Muscle layer of duodenum (tissue), 2 donors: Measurements from ENCODE around the gene SORCS2.

ENCODE experiments used
- H3K27ac ChIP-seq: one replicate; pipeline ENCODE4 v1.7.0; 2013; ENCODE audit warnings: mild to moderate bottlenecking, low read length
- H3K27me3 ChIP-seq: one replicate; pipeline ENCODE4 v1.7.0; 2013; ENCODE audit warnings: low read depth, mild to moderate bottlenecking, control low read depth, low read length
- H3K36me3 ChIP-seq, 2 donors: one replicate each; pipeline ENCODE4 v1.7.0; 2013; ENCODE audit warnings: low read length in 2 of 2, control low read depth in 1 of 2, mild to moderate bottlenecking in 1 of 2; ENCODE audit not compliant: insufficient read depth in 2 of 2, control insufficient read depth in 1 of 2
- H3K4me1 ChIP-seq, 2 donors: one replicate each; pipeline ENCODE4 v1.7.0; 2013; ENCODE audit warnings: low read length in 2 of 2, mild to moderate bottlenecking in 2 of 2, control low read depth in 1 of 2, moderate library complexity in 1 of 2; ENCODE audit not compliant: insufficient read depth in 2 of 2, control insufficient read depth in 1 of 2
- H3K4me3 ChIP-seq, 2 donors: one replicate each; pipeline ENCODE4 v1.7.0; 2013; ENCODE audit warnings: low read length in 2 of 2, low read depth in 1 of 2, mild to moderate bottlenecking in 1 of 2
- H3K9me3 ChIP-seq, 2 donors: one replicate each; pipeline ENCODE4 v1.7.0; 2013; ENCODE audit warnings: low read length in 2 of 2, control low read depth in 1 of 2, mild to moderate bottlenecking in 1 of 2; ENCODE audit not compliant: control insufficient read depth in 1 of 2
- donor health status: healthy.

The SORCS2 gene

DNA sequence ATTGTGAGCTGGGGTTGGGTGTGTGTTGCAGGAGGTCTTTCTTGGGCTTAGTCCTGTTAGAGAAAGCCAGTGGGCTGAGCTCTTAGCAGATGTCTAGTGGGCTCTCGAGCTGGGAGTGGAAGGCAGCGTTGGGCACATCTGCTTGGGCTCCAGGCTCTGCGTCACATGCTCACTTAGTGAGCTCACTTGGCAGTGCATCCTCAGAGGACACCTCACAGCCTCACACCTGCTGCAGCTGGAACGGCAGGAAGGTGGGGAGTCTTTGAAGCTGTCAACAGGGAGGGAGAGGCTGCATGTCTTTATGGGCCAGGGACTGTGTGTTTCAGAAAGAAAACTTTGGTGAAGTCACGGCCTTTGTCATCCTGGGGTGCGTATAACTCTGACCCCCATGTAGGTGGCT, 160.1 kb downstream of the SORCS2 start:
- Histone ChIP-seq H3K4me3 (no peak overlapping the region), H3K27ac (no peak overlapping the region), H3K36me3 (no peaks in the 10 kb centered on the region), H3K9me3 (no peaks in the 10 kb centered on the region), H3K27me3 (no peaks in the 10 kb centered on the region), H3K4me1 (no peaks in the 10 kb centered on the region)

DNA sequence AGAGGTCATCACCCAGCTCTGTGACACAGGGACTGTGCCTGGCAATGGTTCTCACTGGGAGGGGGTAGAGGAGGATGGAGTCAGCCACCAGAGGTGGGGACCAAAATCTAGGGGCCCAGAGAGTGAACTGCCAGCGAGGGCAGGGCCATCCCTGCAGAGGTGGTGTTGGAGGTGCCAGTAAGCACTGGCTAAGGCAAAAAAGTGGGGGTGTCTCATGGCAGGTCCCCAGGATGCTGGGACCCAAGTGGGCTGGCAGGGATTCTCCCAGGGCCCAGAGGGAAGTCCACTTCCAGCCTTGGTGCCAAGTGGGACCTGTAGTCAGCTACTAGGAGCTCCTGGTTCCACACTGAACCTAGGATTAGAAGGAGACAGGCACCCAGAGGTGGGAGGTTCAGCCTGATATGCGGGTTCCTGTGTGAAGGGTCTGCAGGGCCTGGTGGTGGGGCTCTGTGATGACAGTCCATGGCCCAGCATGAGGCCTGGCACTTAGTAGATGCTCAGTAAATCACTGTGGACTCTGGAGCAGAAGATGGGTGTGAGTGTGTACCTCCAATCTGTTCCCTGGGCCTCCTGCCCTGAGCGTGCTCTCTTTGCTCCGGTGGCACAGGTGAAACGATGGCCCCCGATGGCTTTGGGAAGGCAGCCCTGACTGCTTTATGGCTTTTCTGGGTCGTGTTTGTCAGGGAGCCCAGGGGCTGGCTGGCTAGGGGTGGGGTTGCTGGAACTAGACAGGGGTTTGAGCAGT, 160.9 kb downstream of the SORCS2 start:
- Histone ChIP-seq H3K9me3 (no peaks in the 10 kb centered on the region), H3K27me3 (no peaks in the 10 kb centered on the region), H3K27ac (no peak overlapping the region), H3K36me3 (no peaks in the 10 kb centered on the region), H3K4me1 (no peaks in the 10 kb centered on the region), H3K4me3 (no peak overlapping the region)

DNA sequence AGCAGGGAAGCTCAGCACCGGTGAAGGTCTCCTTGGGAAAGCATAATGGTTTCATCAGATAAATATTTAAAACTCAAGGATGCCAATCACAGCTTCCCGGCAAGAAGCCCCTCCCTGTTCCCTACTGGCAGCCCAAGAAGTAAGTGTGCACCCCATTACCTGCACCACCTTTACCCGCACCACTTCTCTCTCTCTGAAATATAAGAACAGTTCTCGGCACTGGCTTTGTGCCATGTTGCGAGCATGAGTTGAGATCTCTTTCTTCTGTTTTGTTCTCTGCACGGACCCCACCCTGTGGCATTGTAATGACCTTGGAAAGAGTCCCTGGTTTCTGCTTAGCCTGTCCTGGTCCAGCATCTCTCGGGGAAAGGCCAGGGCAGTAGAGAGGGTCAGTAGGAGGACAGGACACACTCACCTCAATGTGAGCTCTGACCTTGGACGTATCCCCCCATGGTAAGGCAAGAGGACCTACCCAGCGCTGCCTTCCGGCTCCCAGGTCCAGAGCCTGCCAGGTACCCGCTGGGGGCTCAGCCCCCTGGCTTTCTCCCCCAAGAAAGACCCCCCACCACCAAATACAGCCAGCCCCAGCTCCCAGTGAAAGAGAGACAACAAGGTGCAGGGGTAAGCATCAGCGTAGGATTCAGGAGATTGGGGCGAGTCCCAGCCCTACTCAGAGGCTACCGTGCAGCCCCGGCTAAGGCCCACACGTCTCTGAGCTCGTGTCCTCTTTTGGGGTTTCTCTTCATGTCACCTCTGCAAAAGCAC, 161.7 kb downstream of the SORCS2 start:
- Histone ChIP-seq H3K27ac (no peak overlapping the region), H3K9me3 (no peaks in the 10 kb centered on the region), H3K4me1 (no peaks in the 10 kb centered on the region), H3K36me3 (no peaks in the 10 kb centered on the region), H3K4me3 (no peak overlapping the region), H3K27me3 (no peaks in the 10 kb centered on the region)

DNA sequence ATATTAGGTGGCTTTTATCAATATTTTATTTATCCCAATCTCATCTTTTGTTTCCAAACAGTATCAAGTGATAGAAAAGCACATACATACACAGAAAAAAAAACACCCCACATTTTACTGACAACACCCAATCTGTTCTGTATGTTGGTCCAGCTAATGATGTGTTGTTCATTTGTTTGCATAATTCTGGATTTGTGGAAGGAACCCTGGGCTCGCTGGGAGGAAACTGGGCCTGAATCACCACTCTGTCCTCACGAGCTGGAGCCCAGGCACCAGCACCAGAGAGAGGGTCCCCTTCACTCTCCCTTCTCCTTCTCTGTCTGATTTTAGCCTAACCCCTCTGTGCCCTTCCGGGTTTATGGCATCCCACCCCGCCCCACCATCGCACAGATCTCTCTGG, 162.6 kb downstream of the SORCS2 start:
- Histone ChIP-seq H3K36me3 (no peaks in the 10 kb centered on the region), H3K27me3 (no peaks in the 10 kb centered on the region), H3K27ac (no peak overlapping the region), H3K4me1 (no peaks in the 10 kb centered on the region), H3K4me3 (no peak overlapping the region), H3K9me3 (no peaks in the 10 kb centered on the region)

DNA sequence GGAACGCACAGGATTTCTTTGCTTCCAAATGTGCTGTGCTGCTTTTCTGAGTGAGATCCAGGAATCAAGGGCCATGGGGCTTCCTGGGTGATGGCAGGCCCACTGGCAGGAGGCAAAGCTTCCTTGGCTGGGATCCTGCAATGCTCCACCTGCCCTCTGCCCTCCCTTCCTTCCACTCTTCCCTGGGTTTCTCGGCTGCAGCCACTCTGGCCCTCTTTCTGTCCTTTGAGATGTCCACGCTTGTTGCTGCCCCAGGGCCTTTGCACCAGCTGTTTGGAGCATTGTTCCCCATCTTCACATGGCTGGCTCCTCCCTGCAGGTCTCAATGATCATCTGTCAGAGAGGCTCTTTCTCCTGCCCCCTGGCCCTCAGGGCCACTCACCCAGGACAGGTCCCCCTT, 163.5 kb downstream of the SORCS2 start:
- Histone ChIP-seq H3K4me3 (no peak overlapping the region), H3K4me1 (no peaks in the 10 kb centered on the region), H3K36me3 (no peaks in the 10 kb centered on the region), H3K9me3 (no peaks in the 10 kb centered on the region), H3K27me3 (no peaks in the 10 kb centered on the region), H3K27ac (no peak overlapping the region)

DNA sequence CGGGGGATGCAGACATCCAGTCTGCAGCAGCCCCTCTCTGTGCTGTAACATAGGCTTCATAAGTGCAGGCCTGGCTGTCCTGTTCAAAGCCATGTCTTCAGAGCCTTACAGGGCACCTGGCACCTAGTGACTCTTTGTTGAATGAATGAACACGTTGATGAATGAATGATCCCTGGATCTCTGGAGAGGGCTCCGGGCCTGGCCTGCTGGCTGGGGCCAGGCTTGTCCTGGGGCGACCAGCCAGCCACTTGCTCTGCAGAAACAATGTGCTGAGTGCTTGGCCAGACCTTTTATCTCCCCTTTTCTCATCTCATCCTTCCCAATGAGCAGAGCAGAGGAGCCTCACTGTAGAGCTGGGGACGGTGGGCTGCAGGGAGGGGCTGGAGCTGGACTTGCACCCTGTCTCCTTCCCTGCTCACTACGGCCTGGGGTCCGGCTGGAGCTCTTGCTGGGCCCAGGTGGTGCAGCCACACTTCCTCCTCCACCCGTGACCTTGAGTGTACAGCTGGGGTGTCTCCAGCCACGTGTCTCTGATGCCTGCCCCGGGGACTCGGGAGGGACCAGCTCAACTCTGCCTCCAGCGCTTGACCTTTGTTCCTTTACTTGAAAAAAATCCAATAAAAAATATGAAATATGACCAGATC, 164.5 kb downstream of the SORCS2 start:
- Histone ChIP-seq H3K4me3 (no peak overlapping the region), H3K4me1 (peaks cover 3 to 8% of the 10 kb centered on the region in 2 donors), H3K9me3 (no peaks in the 10 kb centered on the region), H3K27ac (no peak overlapping the region), H3K27me3 (no peaks in the 10 kb centered on the region), H3K36me3 (no peaks in the 10 kb centered on the region)

DNA sequence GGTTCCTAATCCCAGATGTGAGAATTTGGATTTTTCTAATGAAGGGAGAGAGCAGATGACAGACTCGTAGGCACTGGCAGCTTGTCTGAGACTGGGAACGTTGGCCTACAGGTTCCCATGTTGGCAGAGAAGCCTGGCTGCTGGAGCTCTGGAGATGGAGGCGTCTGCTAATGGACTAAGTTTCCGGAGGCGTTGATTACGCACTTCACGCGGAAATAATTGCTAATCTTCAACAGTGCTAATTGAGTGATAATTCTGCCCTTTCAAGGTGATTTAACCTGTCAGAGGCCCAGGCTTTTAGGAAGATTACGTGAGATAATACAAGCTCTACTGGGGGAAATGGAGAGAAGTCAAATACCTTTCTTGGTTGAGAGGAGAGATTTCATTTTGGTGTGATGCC, 165.0 kb downstream of the SORCS2 start:
- Histone ChIP-seq H3K4me3 (no peak overlapping the region), H3K36me3 (no peaks in the 10 kb centered on the region), H3K9me3 (no peaks in the 10 kb centered on the region), H3K4me1 (peaks cover 3 to 8% of the 10 kb centered on the region in 2 donors), H3K27me3 (no peaks in the 10 kb centered on the region), H3K27ac (no peak overlapping the region)

DNA sequence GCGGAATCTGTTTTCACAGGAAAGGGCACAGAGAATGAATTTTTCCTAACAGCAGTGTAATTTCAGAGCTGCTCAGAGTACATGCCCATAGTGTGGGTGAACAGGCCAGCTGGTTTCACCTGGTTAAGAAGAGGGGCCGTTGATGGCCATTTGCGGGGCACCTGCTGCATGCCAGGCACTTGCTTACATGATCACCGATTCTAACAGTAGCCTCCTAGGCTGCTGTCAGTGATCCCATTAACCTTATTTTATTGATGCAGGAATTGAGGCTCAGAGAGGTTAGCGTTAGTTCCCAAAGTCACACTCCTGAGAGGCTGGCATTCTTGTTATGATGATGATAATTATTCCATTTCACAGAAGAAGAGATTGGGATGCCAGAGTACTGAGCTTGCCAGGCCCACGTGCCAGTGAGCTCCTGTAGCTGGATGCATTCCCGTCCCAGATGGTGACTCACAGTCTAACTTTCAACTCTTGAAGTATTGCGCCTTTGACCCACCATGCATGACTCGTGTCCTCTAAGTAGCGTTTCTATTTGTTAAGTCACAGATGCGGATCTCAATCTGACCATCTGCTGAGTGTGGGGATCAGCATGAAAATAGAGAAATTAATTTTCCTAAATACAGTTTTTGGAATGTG, 165.9 kb downstream of the SORCS2 start:
- no peaks in the 10 kb centered on the region for H3K9me3 ChIP-seq
- H3K27me3 ChIP-seq: no peaks in the 10 kb centered on the region
- H3K4me3 ChIP-seq: no peak overlapping the region
- no peaks in the 10 kb centered on the region for H3K36me3 ChIP-seq
- H3K4me1 ChIP-seq: peaks cover 3 to 8% of the 10 kb centered on the region in 2 donors
- H3K27ac ChIP-seq: no peak overlapping the region

DNA sequence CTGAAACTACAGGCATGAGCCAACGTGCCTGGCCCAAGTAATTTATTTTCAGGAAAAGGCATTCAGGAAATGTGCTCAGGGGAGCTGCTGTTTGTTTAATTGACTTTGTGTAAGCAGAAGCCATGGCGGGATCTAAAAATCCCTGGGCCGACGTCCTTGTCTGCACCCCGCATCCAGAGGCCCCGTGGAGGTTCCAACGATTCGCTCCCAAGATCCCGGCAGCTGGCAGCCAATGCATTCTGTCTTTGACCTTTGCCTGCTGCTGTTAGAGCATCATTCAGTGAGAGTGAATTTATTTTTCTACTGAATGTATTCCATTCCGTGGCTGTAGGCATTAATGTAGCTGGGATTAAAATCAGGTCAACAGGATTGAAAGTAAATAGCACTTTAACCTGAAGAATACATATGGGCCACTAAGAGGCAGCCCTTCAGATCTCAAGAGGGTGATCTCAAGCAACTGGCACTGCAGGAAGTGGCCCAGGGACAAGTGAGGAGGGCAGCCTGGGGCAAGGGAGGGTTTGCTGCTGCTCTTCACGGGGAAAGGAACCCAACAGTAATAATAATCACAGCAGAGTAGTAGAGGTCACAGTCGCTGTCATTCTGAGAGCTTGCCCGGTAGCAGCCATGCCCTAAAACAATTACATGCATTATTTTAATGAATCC, 167.2 kb downstream of the SORCS2 start:
- no peak overlapping the region for H3K27ac ChIP-seq
- no peak overlapping the region for H3K4me3 ChIP-seq
- H3K27me3 ChIP-seq: no peaks in the 10 kb centered on the region
- no peaks in the 10 kb centered on the region for H3K9me3 ChIP-seq
- H3K4me1 ChIP-seq: peaks cover 3 to 8% of the 10 kb centered on the region in 2 donors
- H3K36me3 ChIP-seq: no peaks in the 10 kb centered on the region

DNA sequence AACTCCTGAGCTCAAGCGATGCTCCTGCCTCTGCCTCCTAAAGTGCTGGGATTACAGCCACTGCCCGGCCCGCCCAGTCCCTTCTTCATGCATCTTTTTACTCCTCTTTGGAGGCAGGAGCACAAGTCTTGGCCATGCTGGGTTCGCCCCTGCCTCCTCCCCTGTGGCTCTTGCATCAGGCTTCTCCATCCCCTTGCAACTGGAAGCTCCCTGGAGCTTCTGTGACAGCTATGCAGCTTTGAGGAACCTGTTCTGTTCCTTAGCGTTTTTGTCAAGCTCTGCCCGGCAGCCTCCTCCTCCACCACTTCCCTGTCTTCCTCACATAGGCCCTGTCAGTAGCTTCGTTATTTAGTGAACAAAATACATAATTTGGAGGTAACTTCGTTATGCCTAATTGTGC, 168.5 kb downstream of the SORCS2 start:
- H3K27me3 ChIP-seq: peaks cover 4% of the 10 kb centered on the region
- no peak overlapping the region for H3K27ac ChIP-seq
- H3K9me3 ChIP-seq: no peaks in the 10 kb centered on the region
- no peak overlapping the region for H3K4me3 ChIP-seq
- no peaks in the 10 kb centered on the region for H3K36me3 ChIP-seq
- peaks cover 3 to 11% of the 10 kb centered on the region in 2 donors for H3K4me1 ChIP-seq
